ENCODE data around the gene PRTN3. TPM values are rescaled to one million over a fixed set of nuclear protein-coding genes. Genes with fewer than 3 reads are reported as not detected.
A peak's percentile ranks its signal among the peaks of the same experiment; 100 is the strongest.
"Not testable (repeated sequence)": the region's sequence is repeated elsewhere in the genome, so short reads cannot be mapped to it uniquely, and the experiment has no call there.

Gene PRTN3
- total and polyA plus RNA-seq, 5 donors from 2014 or later, result not detected

- H3K4me1 Mint-ChIP-seq; H3K4me3 Mint-ChIP-seq; H3K27ac Mint-ChIP-seq; H3K36me3 ChIP-seq (ENCODE audit: control insufficient read depth, insufficient read depth, low read length); H3K27me3 ChIP-seq (ENCODE audit: control insufficient read depth, insufficient read depth, low read length); H3K27ac ChIP-seq (ENCODE audit: insufficient read depth, low read length, poor library complexity, severe bottlenecking); H3K9me3 Mint-ChIP-seq; DNase-seq; H3K36me3 Mint-ChIP-seq; H3K4me3 ChIP-seq (ENCODE audit: low read depth, low read length); ATAC-seq (ENCODE audit: low read depth in 2 of 2); H3K9me3 ChIP-seq (ENCODE audit: control insufficient read depth in 2 of 2, low read length in 2 of 2); H3K4me1 ChIP-seq (ENCODE audit: control insufficient read depth, insufficient read depth, low read length, poor library complexity, severe bottlenecking): not testable (repeated sequence)
- H3K27me3 Mint-ChIP-seq, result peaks cover 35% of the 10 kb centered on the region
Measured at GRCh38 chr19:849195-849594, 8.4 kb downstream of the PRTN3 start.

GRCh38 chr19:850221-850978, 9.6 kb downstream of the PRTN3 start:
- Mint-ChIP-seq H3K9me3 (no peaks in the 10 kb centered on the region), H3K4me1 (no peaks in the 10 kb centered on the region), H3K4me3 (no peak overlapping the region), H3K36me3 (no peaks in the 10 kb centered on the region), H3K27me3 (peaks cover 30% of the 10 kb centered on the region), H3K27ac (no peak overlapping the region)
- Histone ChIP-seq H3K27ac (ENCODE audit: insufficient read depth, low read length, poor library complexity, severe bottlenecking) (no peak overlapping the region), H3K27me3 (ENCODE audit: control insufficient read depth, insufficient read depth, low read length) (no peaks in the 10 kb centered on the region), H3K4me3 (ENCODE audit: low read depth, low read length) (no peak overlapping the region), H3K36me3 (ENCODE audit: control insufficient read depth, insufficient read depth, low read length) (no peaks in the 10 kb centered on the region), H3K4me1 (ENCODE audit: control insufficient read depth, insufficient read depth, low read length, poor library complexity, severe bottlenecking) (no peaks in the 10 kb centered on the region), H3K9me3 (ENCODE audit: control insufficient read depth in 2 of 2, low read length in 2 of 2) (no peaks in the 10 kb centered on the region)
- no peak for DNase-seq
- peak in 1 of 2 donors; percentile 14 for ATAC-seq (ENCODE audit: low read depth in 2 of 2)

GRCh38 chr19:850979-851335, 10.2 kb downstream of the PRTN3 start:
- Mint-ChIP-seq H3K4me1 (no peaks in the 10 kb centered on the region), H3K27ac (no peak overlapping the region), H3K4me3 (no peak overlapping the region), H3K36me3 (no peaks in the 10 kb centered on the region), H3K27me3 (peaks cover 26% of the 10 kb centered on the region), H3K9me3 (no peaks in the 10 kb centered on the region)
- Histone ChIP-seq H3K27me3 (ENCODE audit: control insufficient read depth, insufficient read depth, low read length) (no peaks in the 10 kb centered on the region), H3K4me3 (ENCODE audit: low read depth, low read length) (no peak overlapping the region), H3K36me3 (ENCODE audit: control insufficient read depth, insufficient read depth, low read length) (no peaks in the 10 kb centered on the region), H3K4me1 (ENCODE audit: control insufficient read depth, insufficient read depth, low read length, poor library complexity, severe bottlenecking) (no peaks in the 10 kb centered on the region), H3K27ac (ENCODE audit: insufficient read depth, low read length, poor library complexity, severe bottlenecking) (no peak overlapping the region), H3K9me3 (ENCODE audit: control insufficient read depth in 2 of 2, low read length in 2 of 2) (no peaks in the 10 kb centered on the region)
- DNase-seq (no peak), ATAC-seq (ENCODE audit: low read depth in 2 of 2) (no peak)

GRCh38 chr19:852136-853013, 11.6 kb downstream of the PRTN3 start, which contains the start of gene ELANE:
Gene ELANE (plus strand): TSS chr19:852303. CDS start chr19:852329, 26 bp downstream.
- peaks cover 22% of the 10 kb centered on the region for H3K27me3 Mint-ChIP-seq
- no peak for DNase-seq
- H3K27me3 ChIP-seq (ENCODE audit: control insufficient read depth, insufficient read depth, low read length), result no peaks in the 10 kb centered on the region
- no peak within 1 kb of the TSS for H3K27ac Mint-ChIP-seq
- H3K9me3 Mint-ChIP-seq, result peaks cover 0 to 2% (median 0%) of the 10 kb centered on the region in 7 donors
- H3K36me3 ChIP-seq (ENCODE audit: control insufficient read depth, insufficient read depth, low read length), result no peaks in the 10 kb centered on the region
- no peaks in the 10 kb centered on the region for H3K36me3 Mint-ChIP-seq
- H3K4me3 ChIP-seq (ENCODE audit: low read depth, low read length), result no peak within 1 kb of the TSS
- no peaks in the 10 kb centered on the region for H3K4me1 ChIP-seq (ENCODE audit: control insufficient read depth, insufficient read depth, low read length, poor library complexity, severe bottlenecking)
- H3K9me3 ChIP-seq (ENCODE audit: control insufficient read depth in 2 of 2, low read length in 2 of 2), result no peaks in the 10 kb centered on the region
- ATAC-seq (ENCODE audit: low read depth in 2 of 2), result no peak
- H3K4me1 Mint-ChIP-seq, result peaks cover 0 to 2% (median 0%) of the 10 kb centered on the region in 4 donors
- no peak within 1 kb of the TSS for H3K4me3 Mint-ChIP-seq
- H3K27ac ChIP-seq (ENCODE audit: insufficient read depth, low read length, poor library complexity, severe bottlenecking), result no peak within 1 kb of the TSS

GRCh38 chr19:853014-853585, 12.3 kb downstream of the PRTN3 start:
- Mint-ChIP-seq H3K4me1 (peaks cover 0 to 6% (median 1%) of the 10 kb centered on the region in 4 donors), H3K27ac (no peak overlapping the region), H3K9me3 (peaks cover 0 to 2% (median 0%) of the 10 kb centered on the region in 7 donors), H3K27me3 (peaks cover 21% of the 10 kb centered on the region), H3K4me3 (no peak overlapping the region), H3K36me3 (no peaks in the 10 kb centered on the region)
- no peak overlapping the region for H3K4me3 ChIP-seq (ENCODE audit: low read depth, low read length)
- DNase-seq (no peak), ATAC-seq (ENCODE audit: low read depth in 2 of 2) (no peak)
- H3K9me3 ChIP-seq (ENCODE audit: control insufficient read depth in 2 of 2, low read length in 2 of 2), result no peaks in the 10 kb centered on the region
- no peaks in the 10 kb centered on the region for H3K27me3 ChIP-seq (ENCODE audit: control insufficient read depth, insufficient read depth, low read length)
- H3K4me1 ChIP-seq (ENCODE audit: control insufficient read depth, insufficient read depth, low read length, poor library complexity, severe bottlenecking), result no peaks in the 10 kb centered on the region
- no peaks in the 10 kb centered on the region for H3K36me3 ChIP-seq (ENCODE audit: control insufficient read depth, insufficient read depth, low read length)
- no peak overlapping the region for H3K27ac ChIP-seq (ENCODE audit: insufficient read depth, low read length, poor library complexity, severe bottlenecking)

- H3K4me3 Mint-ChIP-seq; H3K4me3 ChIP-seq (ENCODE audit: low read depth, low read length): not testable (repeated sequence)
Measured at GRCh38 chr19:853614-854220, 12.9 kb downstream of the PRTN3 start.

GRCh38 chr19:854549-854948, 13.8 kb downstream of the PRTN3 start:
- H3K27ac Mint-ChIP-seq, result no peak overlapping the region
- Histone ChIP-seq H3K27me3 (ENCODE audit: control insufficient read depth, insufficient read depth, low read length) (peaks cover 4% of the 10 kb centered on the region), H3K4me1 (ENCODE audit: control insufficient read depth, insufficient read depth, low read length, poor library complexity, severe bottlenecking) (no peaks in the 10 kb centered on the region), H3K4me3 (ENCODE audit: low read depth, low read length) (no peak overlapping the region), H3K27ac (ENCODE audit: insufficient read depth, low read length, poor library complexity, severe bottlenecking) (no peak overlapping the region), H3K9me3 (ENCODE audit: control insufficient read depth in 2 of 2, low read length in 2 of 2) (no peaks in the 10 kb centered on the region), H3K36me3 (ENCODE audit: control insufficient read depth, insufficient read depth, low read length) (no peaks in the 10 kb centered on the region)
- H3K9me3 Mint-ChIP-seq, result peaks cover 0 to 2% (median 0%) of the 10 kb centered on the region in 7 donors
- no peaks in the 10 kb centered on the region for H3K36me3 Mint-ChIP-seq
- no peak for DNase-seq
- H3K4me3 Mint-ChIP-seq, result no peak overlapping the region
- ATAC-seq (ENCODE audit: low read depth in 2 of 2), result no peak
- H3K4me1 Mint-ChIP-seq, result peaks cover 0 to 9% (median 1%) of the 10 kb centered on the region in 4 donors
- H3K27me3 Mint-ChIP-seq, result peaks cover 22% of the 10 kb centered on the region

More at GRCh38 chr19:853614-854220, 12.9 kb downstream of the PRTN3 start:
- not testable (repeated sequence) for H3K36me3 ChIP-seq (ENCODE audit: control insufficient read depth, insufficient read depth, low read length); ATAC-seq (ENCODE audit: low read depth in 2 of 2); H3K36me3 Mint-ChIP-seq; H3K27me3 ChIP-seq (ENCODE audit: control insufficient read depth, insufficient read depth, low read length); H3K9me3 Mint-ChIP-seq; H3K27ac Mint-ChIP-seq; H3K4me1 Mint-ChIP-seq; H3K4me1 ChIP-seq (ENCODE audit: control insufficient read depth, insufficient read depth, low read length, poor library complexity, severe bottlenecking); DNase-seq; H3K9me3 ChIP-seq (ENCODE audit: control insufficient read depth in 2 of 2, low read length in 2 of 2); H3K27ac ChIP-seq (ENCODE audit: insufficient read depth, low read length, poor library complexity, severe bottlenecking)
- H3K27me3 Mint-ChIP-seq, result peaks cover 18% of the 10 kb centered on the region
